SK-N-SH (cell line): ENCODE data around the gene EXOC8. TPM values are rescaled to one million over a fixed set of nuclear protein-coding genes. Genes with fewer than 3 reads are reported as not detected.

Experiments
- polyA plus RNA-seq, 3 experiments: library from polyadenylated mRNA; depleted of rRNA; stranded (reverse); fragments of >200 nt; gene quantifications; 2 replicates each; pipeline ENCODE4 v1.2.3, GENCODE V29; 2012

Gene EXOC8
- polyA plus RNA-seq, 1 of the 3 experiments (the other 2 are of a cell fraction) = 2.1 TPM

Other genes with a start within 250 kb of the EXOC8 start
- not detected in 2 replicates for gene TRIM67, start 175.8 kb downstream of the EXOC8 start, polyA plus RNA-seq (2012; rRNA removed)
- 14.7 and 18.9 TPM in 2 replicates for gene GNPAT, start 96.6 kb downstream of the EXOC8 start, polyA plus RNA-seq (2012; rRNA removed)
- 13.4 and 17.3 TPM in 2 replicates for gene SPRTN, start 441 bp upstream of the EXOC8 start, polyA plus RNA-seq (2012; rRNA removed)
- 10.7 and 14.3 TPM in 2 replicates for gene EGLN1, start 84.4 kb upstream of the EXOC8 start, polyA plus RNA-seq (2012; rRNA removed)
- 15.7 and 21.0 TPM in 2 replicates for gene TSNAX, start 190.8 kb upstream of the EXOC8 start, polyA plus RNA-seq (2012; rRNA removed)